Measurements from ENCODE around the gene AGMO.

Gene AGMO

GRCh38 chr7:15503603-15504290 lies 58.1 kb downstream of the AGMO start:
- DNase-seq (ENCODE audit: low read depth in 2 of 2) = no peak

- no peak for DNase-seq (ENCODE audit: low read depth in 2 of 2)
Observed at GRCh38 chr7:15498465-15498864, 63.4 kb downstream of the AGMO start.

- DNase-seq (ENCODE audit: low read depth in 2 of 2) = no peak
Observed at GRCh38 chr7:15495170-15495569, 66.6 kb downstream of the AGMO start.

- no peak for DNase-seq (ENCODE audit: low read depth in 2 of 2)
Observed at GRCh38 chr7:15494711-15495110, 67.1 kb downstream of the AGMO start.

GRCh38 chr7:15491361-15491760 lies 70.5 kb downstream of the AGMO start:
- no peak for DNase-seq (ENCODE audit: low read depth in 2 of 2)

GRCh38 chr7:15490291-15490690 lies 71.5 kb downstream of the AGMO start:
- DNase-seq (ENCODE audit: low read depth in 2 of 2) = no peak

- no peak for DNase-seq (ENCODE audit: low read depth in 2 of 2)
Observed at GRCh38 chr7:15489861-15490260, 72.0 kb downstream of the AGMO start.

GRCh38 chr7:15489383-15489782 lies 72.4 kb downstream of the AGMO start:
- DNase-seq (ENCODE audit: low read depth in 2 of 2) = no peak

- no peak for DNase-seq (ENCODE audit: low read depth in 2 of 2)
Observed at GRCh38 chr7:15488401-15488800, 73.4 kb downstream of the AGMO start.

- no peak for DNase-seq (ENCODE audit: low read depth in 2 of 2)
Observed at GRCh38 chr7:15487896-15488295, 73.9 kb downstream of the AGMO start.

- no peak for DNase-seq (ENCODE audit: low read depth in 2 of 2)
Observed at GRCh38 chr7:15485998-15486397, 75.8 kb downstream of the AGMO start.

- DNase-seq (ENCODE audit: low read depth in 2 of 2) = no peak
Observed at GRCh38 chr7:15485431-15485830, 76.4 kb downstream of the AGMO start.

GRCh38 chr7:15481132-15481531 lies 80.7 kb downstream of the AGMO start:
- no peak for DNase-seq (ENCODE audit: low read depth in 2 of 2)

GRCh38 chr7:15478401-15478800 lies 83.4 kb downstream of the AGMO start:
- no peak for DNase-seq (ENCODE audit: low read depth in 2 of 2)

- no peak for DNase-seq (ENCODE audit: low read depth in 2 of 2)
Observed at GRCh38 chr7:15476531-15476918, 85.3 kb downstream of the AGMO start.

GRCh38 chr7:15475808-15476530 lies 85.8 kb downstream of the AGMO start:
- DNase-seq (ENCODE audit: low read depth in 2 of 2) = no peak

GRCh38 chr7:15471669-15471950 lies 90.2 kb downstream of the AGMO start:
- no peak for DNase-seq (ENCODE audit: low read depth in 2 of 2)

GRCh38 chr7:15470825-15471668 lies 90.8 kb downstream of the AGMO start:
- DNase-seq (ENCODE audit: low read depth in 2 of 2) = no peak

- DNase-seq (ENCODE audit: low read depth in 2 of 2) = no peak
Observed at GRCh38 chr7:15464667-15465121, 97.1 kb downstream of the AGMO start.

GRCh38 chr7:15463801-15464666 lies 97.8 kb downstream of the AGMO start:
- DNase-seq (ENCODE audit: low read depth in 2 of 2) = no peak

- DNase-seq (ENCODE audit: low read depth in 2 of 2) = no peak
Observed at GRCh38 chr7:15462721-15463389, 99.0 kb downstream of the AGMO start.

Measured in stimulated activated CD4-positive, alpha-beta T cell treated with anti-CD3 and anti-CD28 coated beads, Interleukin-12 subunit alpha, Interleukin-12 subunit beta, amount 100 ng/mL, for 24 hours (primary cell).